ENCODE data around the gene PXMP4.

The PXMP4 gene

GRCh38 chr20:33656010-33656782, 63.9 kb downstream of the PXMP4 start:
- DNase-seq (ENCODE audit: low read depth in 2 of 2) = no peak

GRCh38 chr20:33655164-33655563, 64.9 kb downstream of the PXMP4 start:
- no peak for DNase-seq (ENCODE audit: low read depth in 2 of 2)

GRCh38 chr20:33654680-33655161, 65.4 kb downstream of the PXMP4 start:
- DNase-seq (ENCODE audit: low read depth in 2 of 2) = no peak

DNA sequence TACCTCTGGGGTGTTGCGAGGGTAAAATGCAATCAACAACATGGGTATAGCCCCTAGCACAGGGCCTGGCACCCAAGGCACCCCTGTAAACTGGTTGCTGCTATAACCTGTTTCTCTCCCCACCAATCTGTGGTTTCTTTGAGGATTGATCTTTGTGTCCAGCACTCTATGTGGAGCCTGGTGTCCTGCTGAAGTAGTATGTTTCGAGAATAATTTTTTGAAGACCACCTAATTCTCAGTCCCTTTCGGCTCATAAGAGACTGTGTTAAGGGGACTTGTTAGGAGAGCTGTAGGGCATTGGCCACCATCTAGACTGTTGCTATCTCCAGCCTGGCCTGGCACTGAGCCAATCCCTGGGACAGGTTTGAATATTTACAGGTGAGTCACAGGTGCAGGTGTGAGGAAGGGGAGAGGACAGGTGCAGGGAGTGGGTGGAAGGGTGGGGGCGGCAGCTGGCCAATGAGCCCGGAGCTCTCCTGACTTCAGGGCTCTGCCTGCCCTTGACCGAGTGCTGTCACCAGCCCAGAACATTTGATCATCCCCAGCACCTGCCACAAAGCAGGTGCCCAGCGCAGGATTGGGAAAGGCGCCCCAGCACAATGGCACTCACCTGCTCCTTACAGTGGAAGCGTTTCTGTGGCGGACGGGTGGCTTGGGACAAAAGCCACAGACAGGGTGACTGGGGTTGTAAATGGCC, 66.1 kb downstream of the PXMP4 start:
- no peak for DNase-seq (ENCODE audit: low read depth in 2 of 2)

- no peak for DNase-seq (ENCODE audit: low read depth in 2 of 2)
These were observed 66.8 kb downstream of the PXMP4 start for GRCh38 chr20:33653218-33653899.
